GM18507 (cell line): ENCODE data around the gene OR56A3.

Source experiments
- DNase-seq: peaks from one replicate; pipeline ENCODE4 v3.0.0; 2011; ENCODE audit warnings: low read depth; ENCODE audit not compliant: insufficient read length; ENCODE audit errors: extremely low spot score
- FAIRE-seq: peaks from 2 replicates; lab custom pipeline; 2011; peaks lifted over from hg19 to GRCh38; lab: Jason Lieb, UNC

OR56A3 gene

GRCh38 chr11:5967708-5968107 lies 25.7 kb downstream of the OR56A3 start:
- no peak for FAIRE-seq
- DNase-seq = no peak

GRCh38 chr11:5968394-5968793 lies 26.3 kb downstream of the OR56A3 start, which contains the start of gene OR56A5:
OR56A5 (minus strand) TSS chr11:5968494; CDS start chr11:5968494, 0 bp downstream.
- DNase-seq (no peak), FAIRE-seq (no peak)

GRCh38 chr11:5973530-5973929 lies 31.5 kb downstream of the OR56A3 start:
- FAIRE-seq = no peak
- DNase-seq = no peak

GRCh38 chr11:5983443-5983842 lies 41.4 kb downstream of the OR56A3 start:
- DNase-seq (no peak), FAIRE-seq (no peak)

GRCh38 chr11:5986885-5987284 lies 44.8 kb downstream of the OR56A3 start, which contains the start of gene OR52L1:
OR52L1 (minus strand) TSS chr11:5986985; CDS start chr11:5986930, 55 bp downstream.
- FAIRE-seq (no peak), DNase-seq (no peak)

- FAIRE-seq = no peak
- DNase-seq = no peak
Measured at GRCh38 chr11:5989203-5989602, 47.2 kb downstream of the OR56A3 start.

- DNase-seq (no peak), FAIRE-seq (no peak)
Measured at GRCh38 chr11:5992150-5992549, 50.1 kb downstream of the OR56A3 start.

GRCh38 chr11:5992604-5993251 lies 50.7 kb downstream of the OR56A3 start:
- peak; percentile 8 for DNase-seq
- peak; percentile 54 for FAIRE-seq

GRCh38 chr11:5994791-5995190 lies 52.7 kb downstream of the OR56A3 start:
- DNase-seq = no peak
- FAIRE-seq = no peak
